T-helper 9 cell (primary cell): ENCODE measurements around the gene FAF1.
"Not testable (repeated sequence)": the region's sequence is repeated elsewhere in the genome, so short reads cannot be mapped to it uniquely, and the experiment has no call there.

ENCODE experiments used
- DNase-seq: peaks from one replicate; pipeline ENCODE4 v3.0.0-alpha.2; 2020

The FAF1 gene

DNA sequence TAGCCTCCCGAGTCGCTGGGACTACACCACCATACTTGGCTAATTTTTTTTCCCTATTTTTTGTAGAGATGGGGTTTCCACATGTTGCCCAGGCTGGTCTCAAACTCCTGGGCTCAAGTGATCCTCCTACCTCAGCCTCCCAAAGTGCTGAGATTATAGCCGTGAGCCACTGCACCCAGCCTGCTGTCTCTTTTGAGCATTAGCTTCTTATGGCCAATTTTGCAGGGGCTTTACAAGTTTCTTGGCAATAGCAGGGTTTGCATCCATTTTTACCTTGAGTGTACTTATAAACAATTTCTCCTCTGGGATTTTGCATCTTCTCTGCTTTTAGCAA, 432.1 kb downstream of the FAF1 start:
- DNase-seq: not testable (repeated sequence)

DNA sequence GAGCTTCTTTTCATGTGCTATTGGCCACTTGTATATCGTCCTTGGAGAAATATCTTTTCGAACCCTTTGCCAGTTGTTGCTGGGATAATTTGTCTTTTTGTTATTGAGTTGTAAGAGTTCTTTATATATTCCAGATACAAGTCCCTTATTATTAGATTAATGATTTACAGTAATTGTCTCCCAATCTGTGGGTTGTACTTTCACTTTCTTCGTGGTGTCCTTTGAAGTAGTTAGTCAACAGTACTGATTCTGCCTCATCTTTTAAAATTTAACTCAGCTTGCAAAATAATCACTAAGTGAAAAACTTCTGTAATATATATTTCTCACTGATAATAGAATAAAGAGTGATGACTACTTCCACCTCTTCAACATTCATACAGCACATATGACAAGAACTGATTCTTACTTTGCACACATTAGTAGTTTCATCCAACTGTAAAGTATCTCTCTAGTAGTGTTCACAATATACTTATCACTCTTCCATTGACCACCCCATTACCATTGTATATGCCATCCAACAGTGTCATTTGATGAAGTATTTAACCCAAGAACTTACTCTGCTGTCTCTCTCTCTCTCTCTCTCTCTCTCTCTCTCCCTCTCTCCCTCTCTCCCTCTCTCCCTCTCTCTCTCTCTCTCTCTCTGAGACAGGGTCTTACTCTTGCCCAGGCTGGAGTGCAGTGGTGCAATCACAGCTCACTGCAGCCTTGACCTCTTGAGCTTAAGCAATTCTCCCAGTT, 432.6 kb downstream of the FAF1 start:
- no peak for DNase-seq

DNA sequence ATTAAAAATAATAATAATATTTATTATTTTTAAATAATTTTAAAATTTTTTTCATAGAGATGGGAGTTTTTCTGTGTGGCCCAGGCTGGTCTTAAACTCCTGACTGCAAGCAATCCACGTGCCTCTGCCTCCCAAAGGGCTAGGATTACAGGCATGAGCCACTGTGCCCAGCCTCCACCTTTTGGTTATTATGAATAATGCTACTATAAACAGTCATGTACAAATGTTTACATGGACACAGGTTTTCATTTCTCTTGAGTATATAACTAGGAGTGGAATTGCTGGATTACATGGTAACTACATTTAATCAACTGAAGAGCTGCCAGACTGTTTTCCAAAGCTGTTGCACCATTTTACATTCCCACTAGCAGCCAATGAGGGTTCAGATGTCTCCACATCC, 433.6 kb downstream of the FAF1 start:
- no peak for DNase-seq

DNA sequence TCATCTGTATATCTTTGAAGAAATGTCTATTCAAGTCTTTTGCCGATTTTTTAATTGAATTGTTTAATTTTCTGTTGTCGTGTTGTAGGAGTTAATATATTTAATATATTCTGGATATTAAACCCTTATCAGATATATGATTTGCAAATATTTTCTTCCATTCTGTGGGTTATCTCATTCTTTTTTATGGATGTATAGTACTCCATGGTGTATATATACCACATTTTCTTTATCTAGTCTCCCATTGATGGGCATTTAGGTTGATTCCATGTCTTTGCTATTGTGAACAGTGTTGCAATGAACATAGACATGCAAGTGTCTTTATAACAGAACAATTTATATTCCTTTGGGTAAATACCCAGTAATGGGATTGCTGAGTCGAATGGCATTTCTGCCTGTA, 436.5 kb downstream of the FAF1 start:
- no peak for DNase-seq

DNA sequence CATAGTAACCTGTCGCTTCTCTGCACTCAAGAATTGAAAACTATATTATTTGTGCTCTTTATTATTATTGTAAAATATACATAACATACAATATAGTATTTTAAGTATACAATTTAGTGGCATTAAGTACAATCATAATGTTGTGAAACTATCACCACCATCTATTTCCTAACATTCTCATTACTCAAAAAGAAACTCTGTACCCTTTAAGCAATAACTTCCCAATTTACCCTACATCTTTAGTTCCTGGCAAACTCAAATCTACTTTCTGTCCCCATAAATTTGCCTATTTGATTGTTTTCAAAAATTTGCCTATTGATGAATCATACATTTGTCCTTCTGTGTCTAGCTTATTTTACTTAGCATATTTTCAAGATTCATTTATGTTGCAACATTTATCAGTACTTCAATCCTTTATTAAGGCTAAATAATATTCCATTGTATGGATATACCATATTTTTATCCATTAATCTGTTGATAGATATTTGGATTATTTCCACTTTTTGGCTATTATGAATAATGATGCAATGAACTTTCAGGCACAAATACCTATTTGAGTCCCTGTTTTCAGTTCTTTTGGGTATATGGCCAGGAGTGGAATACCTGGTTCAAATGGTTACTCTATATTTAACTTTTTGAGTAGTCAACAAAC, 437.2 kb downstream of the FAF1 start:
- no peak for DNase-seq

DNA sequence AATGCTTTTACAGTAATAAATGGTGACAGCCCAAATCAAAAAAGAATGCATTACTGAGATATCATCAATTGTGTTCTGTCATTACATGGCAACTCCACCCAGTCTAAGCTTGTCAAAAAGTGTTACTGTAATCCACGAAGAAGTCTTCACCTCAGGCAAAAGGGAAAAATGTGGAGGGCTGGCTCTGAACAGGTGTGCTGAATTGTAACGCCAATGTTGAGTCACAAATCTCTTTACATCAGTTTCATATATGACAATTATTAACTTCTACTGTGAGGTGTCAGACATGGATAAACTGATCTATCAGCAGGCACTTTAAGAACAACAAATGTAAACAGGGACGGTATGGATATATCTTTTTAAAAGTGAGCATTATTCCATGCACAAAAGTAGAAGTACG, 438.4 kb downstream of the FAF1 start:
- no peak for DNase-seq

DNA sequence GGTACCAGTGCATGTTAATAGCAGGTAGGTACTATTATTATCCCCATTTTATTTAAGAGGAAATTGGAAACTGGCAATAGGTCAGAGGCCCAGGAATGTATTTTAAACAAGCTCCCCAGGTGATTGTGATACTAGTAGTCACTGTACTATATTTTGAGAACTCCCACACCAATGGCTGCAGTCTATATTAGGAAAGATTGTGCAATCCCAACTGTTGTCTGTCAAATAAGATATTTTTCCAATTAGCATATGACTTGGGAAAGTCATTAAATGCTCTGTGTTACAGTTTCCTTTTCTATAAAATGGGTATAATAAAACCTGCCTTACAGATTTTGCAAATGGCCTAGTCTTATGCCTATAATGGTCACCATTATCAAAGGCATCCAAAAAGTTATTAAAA, 442.6 kb downstream of the FAF1 start:
- no peak for DNase-seq

DNA sequence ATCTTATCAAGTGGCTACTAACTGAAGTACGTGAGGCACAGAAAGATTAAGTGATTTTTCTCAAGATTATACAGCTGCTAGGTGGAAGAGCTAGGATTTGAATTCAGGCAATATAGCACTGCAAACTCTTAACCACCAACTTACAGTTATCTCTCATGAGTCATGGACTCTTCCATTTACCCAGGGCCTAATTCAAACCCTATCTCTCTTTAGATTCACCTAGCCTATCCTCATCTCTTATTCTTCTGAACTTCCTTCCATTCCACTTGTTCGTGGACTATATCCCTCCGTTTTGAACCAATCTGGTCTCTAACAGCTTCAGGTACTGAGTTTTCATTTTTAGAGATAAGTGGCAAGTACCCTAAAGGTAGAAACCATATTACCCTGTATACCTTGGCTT, 444.0 kb downstream of the FAF1 start:
- DNase-seq: no peak

DNA sequence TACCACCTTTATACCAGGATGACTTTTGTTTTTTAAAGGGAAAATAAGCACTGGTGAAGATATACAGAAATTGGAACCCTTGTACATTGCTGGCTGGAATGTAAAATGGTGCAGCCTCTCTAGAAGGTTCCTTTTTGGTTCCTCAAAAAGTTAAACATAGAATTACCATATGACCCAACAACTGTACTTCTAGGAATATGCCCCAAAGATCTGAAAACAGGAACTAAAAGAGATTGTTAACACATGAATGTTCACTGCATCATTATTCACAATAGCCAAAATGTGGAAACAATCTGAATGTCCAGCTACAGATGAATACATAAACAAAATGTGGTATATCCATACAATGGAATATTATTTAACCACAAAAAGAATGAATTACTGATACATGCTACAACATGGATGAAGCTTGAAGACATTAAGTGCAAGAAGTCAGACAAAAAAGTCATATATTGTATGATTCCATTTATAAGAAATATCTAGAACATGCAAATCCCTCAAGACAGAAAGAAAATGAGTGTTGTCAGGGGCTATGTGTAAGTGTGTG, 452.0 kb downstream of the FAF1 start:
- DNase-seq: no peak

DNA sequence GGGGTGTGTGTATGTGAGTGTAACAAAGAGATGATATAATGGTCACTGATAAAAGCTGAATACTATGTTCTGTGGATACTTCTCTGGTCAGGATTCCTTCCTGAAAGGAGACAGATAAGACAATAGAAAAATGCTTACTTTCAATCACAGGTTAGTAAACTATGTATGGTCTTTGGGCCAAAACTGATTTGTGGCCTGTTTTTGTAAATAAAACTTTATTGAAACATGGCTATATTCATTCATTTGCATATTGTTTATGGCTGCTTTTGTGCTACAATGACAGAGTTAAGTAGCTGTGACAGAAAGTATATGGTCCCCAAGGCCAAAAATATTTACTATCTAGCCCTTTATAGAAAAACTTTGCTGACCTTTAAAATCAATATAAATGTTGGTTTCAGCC, 454.6 kb downstream of the FAF1 start:
- DNase-seq: no peak

DNA sequence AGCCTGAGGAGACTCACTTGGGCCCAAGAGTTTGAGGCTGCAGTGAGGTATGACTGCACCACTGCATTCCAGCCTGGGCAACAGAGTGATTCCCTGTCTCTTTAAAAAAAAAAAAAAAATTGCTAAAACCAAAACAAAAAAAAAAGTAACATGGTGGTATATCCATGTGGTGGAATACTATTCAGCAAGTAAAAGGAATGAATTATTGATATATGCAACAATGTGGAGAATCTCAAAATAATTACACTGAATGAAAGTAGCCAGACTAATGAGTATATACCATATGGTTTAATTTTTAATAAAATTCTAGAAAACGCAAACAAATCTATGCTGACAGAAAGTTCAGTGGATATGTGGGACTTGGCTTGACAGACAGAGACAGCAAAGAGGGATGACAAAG, 456.6 kb downstream of the FAF1 start:
- DNase-seq: no peak

DNA sequence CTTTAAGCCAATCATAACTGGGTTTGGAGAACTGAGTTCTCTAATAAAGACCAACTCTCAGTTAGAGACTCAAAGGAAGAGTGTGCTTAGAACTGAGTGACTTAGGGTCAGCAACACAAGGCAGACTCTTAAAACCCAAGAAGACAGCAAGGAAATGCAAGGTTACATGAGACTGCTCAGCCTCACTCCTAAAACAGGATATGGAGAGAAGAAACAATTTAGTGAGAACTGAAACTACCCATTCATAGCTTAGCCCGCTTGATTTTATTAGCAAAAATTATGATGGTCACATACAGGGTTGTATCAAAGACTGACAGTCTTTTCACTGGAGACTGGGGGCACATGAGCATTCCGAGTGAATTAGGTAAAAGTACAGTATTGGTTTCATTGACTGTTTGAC, 457.9 kb downstream of the FAF1 start:
- DNase-seq: no peak

DNA sequence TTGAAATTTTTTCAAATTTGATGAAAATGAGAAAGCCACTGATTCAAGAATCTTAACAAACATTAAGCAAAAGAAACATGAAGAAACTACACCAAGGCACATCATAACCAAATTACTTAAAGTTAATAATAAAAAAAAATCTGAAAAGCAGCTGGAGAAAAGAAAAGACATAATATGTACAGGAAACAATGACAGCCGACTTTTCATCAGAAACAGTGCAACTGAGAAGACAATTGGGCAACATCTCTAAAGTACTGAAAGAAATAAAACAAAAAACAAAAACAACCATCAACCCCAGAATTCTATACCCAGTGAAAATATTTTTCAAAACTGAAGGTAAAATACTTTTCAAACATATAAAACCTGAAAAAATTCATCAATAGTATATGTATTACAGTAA, 463.1 kb downstream of the FAF1 start:
- no peak for DNase-seq

DNA sequence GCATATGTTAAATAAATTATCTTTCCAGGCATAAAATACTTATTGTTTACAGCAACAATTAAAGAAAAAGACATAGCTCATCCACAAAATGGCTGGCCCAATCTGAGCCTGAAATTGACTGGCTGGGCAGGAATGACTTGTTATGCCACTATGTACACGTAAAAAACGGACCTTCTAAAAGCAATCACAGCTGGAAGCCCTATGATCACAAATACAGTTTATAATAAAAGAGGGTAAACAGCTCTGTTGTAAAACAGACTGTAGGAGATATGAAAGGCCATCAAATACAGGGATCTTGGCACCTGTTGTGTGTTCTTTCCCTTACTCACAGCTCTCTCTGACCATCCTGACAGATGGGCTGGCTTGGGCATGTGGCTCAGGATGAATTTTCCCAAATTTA, 466.4 kb downstream of the FAF1 start:
- DNase-seq: no peak

DNA sequence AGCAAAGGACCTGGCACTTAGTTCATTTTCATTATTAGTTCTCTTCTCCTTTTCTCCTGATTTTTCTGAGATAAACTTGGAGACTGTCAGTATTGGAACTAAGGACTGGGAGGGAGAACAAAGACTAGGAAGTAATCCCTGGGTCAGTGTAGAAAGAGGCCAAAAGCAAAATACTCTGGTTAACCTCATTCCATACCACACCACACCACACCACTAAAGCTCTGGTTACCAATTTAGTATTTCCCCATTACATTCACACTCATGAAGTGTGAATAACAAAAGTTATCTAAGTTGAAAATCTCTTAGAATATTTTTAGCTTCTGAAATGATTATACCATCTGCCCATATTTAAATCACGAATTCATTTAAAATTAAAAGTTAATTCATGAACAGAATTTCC, 467.9 kb downstream of the FAF1 start:
- DNase-seq: no peak

DNA sequence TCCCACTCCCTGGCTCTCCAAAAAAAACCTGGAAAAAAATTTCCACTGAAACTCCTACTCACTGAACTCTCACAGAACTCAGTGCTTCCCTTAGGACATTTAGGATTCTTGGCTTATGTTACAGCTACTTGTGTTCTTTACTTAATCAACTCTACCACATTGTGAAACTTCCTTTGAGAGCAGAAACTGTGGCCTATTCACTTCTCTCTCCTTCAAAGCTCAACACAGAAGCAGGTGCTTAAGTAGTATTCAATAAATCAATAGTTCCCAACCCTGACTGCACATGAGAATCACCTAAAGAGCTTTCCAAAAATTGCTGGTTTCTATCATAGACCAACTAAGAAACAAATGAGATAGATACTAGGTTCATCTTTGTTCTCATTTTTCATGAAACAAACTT, 468.9 kb downstream of the FAF1 start:
- DNase-seq: no peak

DNA sequence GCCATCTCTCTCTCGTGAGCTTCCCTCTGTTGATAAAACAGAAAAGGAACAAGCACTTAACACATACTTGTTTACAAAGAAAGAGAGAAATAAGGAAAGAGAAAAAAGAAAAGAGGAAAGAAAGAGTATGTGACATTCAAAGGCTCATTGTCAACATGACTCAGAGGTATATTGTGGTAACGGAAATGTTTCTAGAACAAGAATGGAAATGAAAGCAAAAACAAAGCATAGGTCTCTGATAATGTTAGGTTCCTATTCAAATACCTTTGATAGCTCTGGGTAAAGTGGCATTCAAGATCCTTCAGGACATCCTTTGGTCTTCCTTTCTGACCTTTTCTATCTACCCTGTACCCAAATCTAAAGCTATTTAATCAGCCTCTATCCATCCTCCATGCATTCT, 469.4 kb downstream of the FAF1 start:
- DNase-seq: no peak

DNA sequence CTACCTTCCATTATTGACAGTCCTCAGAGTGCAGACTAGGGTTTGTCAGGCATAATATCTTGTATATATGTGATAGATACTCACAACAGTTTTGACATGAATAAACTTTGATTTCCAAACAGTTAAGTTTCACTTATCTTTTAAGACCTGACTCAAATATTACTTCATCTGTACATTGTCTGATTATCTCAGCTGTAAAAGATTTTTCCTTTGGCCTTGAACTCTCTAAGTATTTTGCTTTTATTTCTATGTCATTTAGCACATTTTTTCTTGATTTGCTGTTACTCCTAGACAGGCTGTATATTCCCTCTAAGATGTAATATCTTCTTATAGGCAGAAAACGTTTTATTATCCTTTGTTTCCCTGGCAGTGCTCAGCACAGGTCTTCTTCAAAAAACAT, 471.2 kb downstream of the FAF1 start:
- DNase-seq: no peak

DNA sequence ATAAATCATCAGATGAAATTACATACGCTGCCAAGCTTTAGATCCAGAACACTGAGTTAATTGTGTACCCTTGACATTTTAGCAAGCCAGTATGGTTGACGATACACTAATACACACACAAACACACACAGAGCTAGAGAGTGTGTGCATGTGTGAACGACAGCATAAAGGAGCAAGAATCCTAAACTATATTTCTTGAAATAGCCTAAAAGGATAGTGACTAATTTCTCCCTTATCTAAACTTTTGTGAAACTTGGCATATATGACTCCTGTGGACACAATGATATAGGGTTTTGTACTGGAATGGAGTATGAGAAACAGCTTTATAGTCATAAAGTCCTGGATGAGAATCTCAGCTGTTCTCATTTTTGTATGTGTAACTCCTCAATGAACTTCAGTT, 471.7 kb downstream of the FAF1 start:
- no peak for DNase-seq

DNA sequence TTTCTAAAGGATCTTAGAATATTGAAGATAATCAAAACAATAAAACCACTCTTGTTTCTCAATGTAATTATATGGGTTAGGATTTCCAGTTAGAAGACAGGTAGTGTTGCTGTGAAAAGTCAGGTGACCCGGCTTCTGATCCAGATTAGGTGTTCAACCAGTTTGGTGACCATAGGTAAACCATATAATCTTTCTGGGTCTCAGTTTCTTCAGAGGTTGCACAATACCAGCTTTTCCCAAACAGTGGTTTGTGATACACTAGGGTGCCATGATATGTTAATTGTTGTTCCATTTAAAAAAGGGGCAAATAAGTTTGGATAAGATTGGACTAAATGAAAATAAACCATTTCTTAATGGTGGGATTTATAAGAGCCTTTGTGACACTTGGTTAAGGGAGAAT, 472.3 kb downstream of the FAF1 start:
- no peak for DNase-seq

DNA sequence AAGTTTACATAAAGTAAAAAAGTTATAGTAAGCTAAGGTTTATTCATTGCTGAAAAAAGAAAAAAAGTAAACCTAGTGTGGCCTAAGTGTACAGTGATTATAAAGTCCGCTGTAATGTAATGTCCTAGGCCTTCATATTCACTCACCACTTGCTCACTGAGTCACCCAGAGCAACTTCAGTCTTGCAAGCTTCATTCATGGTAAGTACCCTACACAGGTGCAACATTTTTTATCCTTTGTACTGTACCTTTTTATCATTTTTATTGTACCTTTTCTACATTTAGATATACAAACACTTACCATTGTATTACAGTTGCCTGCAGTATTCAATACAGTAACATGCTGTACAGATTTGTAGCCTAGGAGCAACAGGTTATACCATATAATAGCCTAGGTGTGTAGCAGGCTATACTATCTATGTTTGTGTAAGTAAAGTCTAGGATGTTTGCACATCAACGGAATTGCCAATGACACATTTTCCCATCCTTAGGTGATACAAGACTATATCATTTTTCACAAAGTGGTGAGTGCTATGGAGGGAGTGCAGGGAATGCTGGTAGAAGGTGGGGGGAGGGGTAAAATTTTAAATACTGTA, 478.8 kb downstream of the FAF1 start:
- DNase-seq: no peak

DNA sequence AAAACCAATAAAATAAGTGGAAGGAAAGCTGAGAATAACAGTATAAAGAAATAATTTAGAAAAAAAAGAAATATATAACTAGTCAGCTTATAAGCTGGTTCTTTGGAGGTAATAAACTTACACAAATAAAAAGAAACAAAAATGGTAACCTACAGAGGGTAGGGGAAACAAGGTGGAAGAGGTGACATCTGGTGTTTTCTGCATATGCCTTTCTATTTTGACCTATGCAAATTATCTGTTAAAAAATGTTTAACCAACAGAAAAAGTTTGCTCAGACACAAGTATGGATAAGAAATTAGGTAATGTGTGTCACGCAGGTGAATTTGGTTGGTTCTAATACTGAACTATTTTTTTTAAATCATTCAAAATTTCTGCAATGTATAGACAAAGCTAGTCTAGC, 483.3 kb downstream of the FAF1 start:
- DNase-seq: no peak

DNA sequence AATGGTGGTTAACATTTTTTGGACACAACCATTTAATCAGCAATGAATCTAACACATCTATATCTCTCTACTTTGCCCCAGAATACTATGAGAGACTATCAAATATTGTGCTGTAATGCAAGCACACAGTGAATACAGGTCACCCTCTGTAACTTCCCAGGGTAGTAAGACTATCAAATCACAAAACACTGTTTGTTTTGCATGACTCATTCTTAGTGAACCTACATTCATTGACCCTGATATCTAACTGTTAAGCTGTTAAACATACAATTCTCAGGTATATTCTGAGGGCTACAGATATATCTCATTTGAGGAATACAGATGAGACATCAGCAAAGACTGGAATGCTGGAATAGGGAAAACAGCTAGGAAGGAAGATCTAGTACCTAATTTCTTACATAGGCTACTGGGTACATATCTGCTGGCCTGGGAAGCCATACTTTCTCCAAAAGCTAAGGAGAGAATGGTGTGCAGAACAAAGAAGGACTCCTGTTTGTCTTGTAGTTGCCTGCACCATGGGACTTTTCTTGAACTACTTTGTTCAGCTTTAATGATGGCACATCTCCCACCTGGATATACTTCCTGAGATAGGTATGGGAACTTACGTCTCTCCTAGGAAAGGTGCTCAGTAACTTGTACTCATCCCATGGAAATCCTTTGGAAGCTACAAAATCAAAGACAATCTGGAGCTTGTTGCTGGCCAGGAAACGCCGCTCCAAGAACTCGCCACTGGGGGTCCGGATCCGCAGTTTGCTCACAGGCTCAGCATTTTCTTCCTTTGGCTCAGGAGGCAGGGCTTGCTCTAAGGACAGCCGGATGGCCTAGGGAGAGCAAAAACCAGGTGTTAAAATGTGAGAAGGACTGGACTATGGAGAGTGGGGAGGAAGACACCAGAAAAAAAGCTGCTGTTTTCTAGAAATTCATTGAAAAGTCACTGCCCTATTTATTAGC, 484.9 kb downstream of the FAF1 start:
- no peak for DNase-seq
